Measurements from ENCODE around the gene METRNL. TPM values are rescaled to one million over a fixed set of nuclear protein-coding genes. Genes with fewer than 3 reads are reported as not detected.

The METRNL gene
- total RNA-seq, 1 donor from 2014 or later: 76.2 TPM

GRCh38 chr17:83126275-83126811 lies 46.9 kb downstream of the METRNL start:
- Mint-ChIP-seq H3K9me3 (no peaks in the 10 kb centered on the region), H3K27ac (no peak overlapping the region), H3K4me3 (no peak overlapping the region), H3K4me1 (ENCODE audit: unreplicated experiment) (peaks cover 5% of the 10 kb centered on the region), H3K27me3 (peaks cover 37% of the 10 kb centered on the region), H3K36me3 (no peaks in the 10 kb centered on the region)
- TF ChIP-seq CTCF (conservative IDR thresholded peaks at IDR 0.05): no peak
- no peak for DNase-seq (ENCODE audit: extremely low spot score, unreplicated experiment)

- no peak overlapping the region for H3K27ac Mint-ChIP-seq
- no peaks in the 10 kb centered on the region for H3K9me3 Mint-ChIP-seq
- no peaks in the 10 kb centered on the region for H3K36me3 Mint-ChIP-seq
- no peak for DNase-seq (ENCODE audit: extremely low spot score, unreplicated experiment)
- no peak for TF ChIP-seq CTCF (conservative IDR thresholded peaks at IDR 0.05)
- no peak overlapping the region for H3K4me3 Mint-ChIP-seq
- peaks cover 25% of the 10 kb centered on the region for H3K27me3 Mint-ChIP-seq
- H3K4me1 Mint-ChIP-seq (ENCODE audit: unreplicated experiment): no peaks in the 10 kb centered on the region
Observed at GRCh38 chr17:83127431-83128160, 48.2 kb downstream of the METRNL start.

- H3K27ac Mint-ChIP-seq: no peak overlapping the region
- TF ChIP-seq CTCF (conservative IDR thresholded peaks at IDR 0.05): no peak
- peaks cover 16% of the 10 kb centered on the region for H3K27me3 Mint-ChIP-seq
- H3K4me1 Mint-ChIP-seq (ENCODE audit: unreplicated experiment): peaks cover 4% of the 10 kb centered on the region
- no peak for DNase-seq (ENCODE audit: extremely low spot score, unreplicated experiment)
- H3K9me3 Mint-ChIP-seq: no peaks in the 10 kb centered on the region
- no peak overlapping the region for H3K4me3 Mint-ChIP-seq
- H3K36me3 Mint-ChIP-seq: no peaks in the 10 kb centered on the region
Observed at GRCh38 chr17:83128306-83129240, 49.2 kb downstream of the METRNL start.

- H3K4me3 Mint-ChIP-seq: no peak overlapping the region
- DNase-seq (ENCODE audit: extremely low spot score, unreplicated experiment): no peak
- H3K27me3 Mint-ChIP-seq: peaks cover 13% of the 10 kb centered on the region
- H3K27ac Mint-ChIP-seq: no peak overlapping the region
- H3K9me3 Mint-ChIP-seq: no peaks in the 10 kb centered on the region
- peaks cover 5% of the 10 kb centered on the region for H3K4me1 Mint-ChIP-seq (ENCODE audit: unreplicated experiment)
- no peak for TF ChIP-seq CTCF (conservative IDR thresholded peaks at IDR 0.05)
- no peaks in the 10 kb centered on the region for H3K36me3 Mint-ChIP-seq
Observed at GRCh38 chr17:83129676-83130075, 50.3 kb downstream of the METRNL start.

- Mint-ChIP-seq H3K27ac (no peak overlapping the region), H3K4me3 (no peak overlapping the region), H3K36me3 (no peaks in the 10 kb centered on the region), H3K4me1 (ENCODE audit: unreplicated experiment) (peaks cover 5% of the 10 kb centered on the region), H3K27me3 (peaks cover 5% of the 10 kb centered on the region), H3K9me3 (no peaks in the 10 kb centered on the region)
- no peak for DNase-seq (ENCODE audit: extremely low spot score, unreplicated experiment)
- no peak for TF ChIP-seq CTCF (conservative IDR thresholded peaks at IDR 0.05)
Observed at GRCh38 chr17:83131401-83132011, 52.1 kb downstream of the METRNL start.
